Thyroid gland (tissue), 4 donors: ENCODE measurements around the gene SDC3.
"Not testable (repeated sequence)": the region's sequence is repeated elsewhere in the genome, so short reads cannot be mapped to it uniquely, and the experiment has no call there.

Source experiments
- CTCF ChIP-seq, 6 experiments: fragments of 200-600 bp in 3 of 6; fragments of 450-650 bp in 3 of 6; sonication (generic) in 3 of 6; IDR thresholded peaks; one replicate each; pipeline ENCODE4 v1.5.1; 2016 to 2019; ENCODE audit warnings: antibody characterized with exemption in 6 of 6, mild to moderate bottlenecking in 2 of 6, inconsistent platforms in 1 of 6, moderate library complexity in 1 of 6
- POLR2A ChIP-seq, 2 donors: fragments of 450-650 bp; IDR thresholded peaks; one replicate each; pipeline ENCODE4 v1.6.1; 2017; ENCODE audit warnings: antibody characterized with exemption in 2 of 2, mild to moderate bottlenecking in 2 of 2, moderate library complexity in 1 of 2

DNA sequence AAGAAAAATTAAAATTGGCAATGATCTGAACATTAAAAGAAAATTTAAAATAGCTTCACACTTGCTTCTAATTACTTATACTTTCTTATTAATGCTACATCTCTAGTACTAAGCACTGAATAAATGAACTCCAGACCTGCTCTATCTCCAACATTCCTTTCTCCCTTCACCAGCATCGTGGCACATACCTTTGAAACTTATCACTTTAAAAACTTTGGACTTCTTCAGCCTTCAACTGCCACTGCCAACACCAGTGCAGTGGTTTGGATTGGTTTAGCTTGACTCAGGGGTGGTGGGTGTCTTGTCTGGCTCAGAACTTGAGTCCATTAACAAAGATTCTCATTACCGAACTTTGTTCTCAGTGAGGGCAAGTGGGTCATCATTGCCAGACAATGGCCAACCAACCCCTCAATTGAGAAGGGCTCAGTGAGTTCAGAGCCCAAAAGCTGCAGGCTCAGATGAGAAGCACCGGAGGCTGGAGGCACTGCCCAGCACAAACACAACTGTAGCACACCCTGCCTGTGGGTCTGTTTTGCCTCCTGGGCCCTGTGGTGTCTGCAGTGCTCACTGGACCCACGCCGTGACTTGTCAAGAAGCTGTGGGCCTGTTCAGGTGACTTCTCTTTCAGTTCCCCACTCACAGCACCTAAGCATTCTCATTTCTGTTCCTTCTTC is 40.4 kb upstream of the SDC3 start:
- TF ChIP-seq CTCF, POLR2A (IDR thresholded peaks at IDR 0.05): not testable (repeated sequence)
